Retinal pigment epithelial cell (primary cell): ENCODE data around the gene LRRC1.

ENCODE experiments used
- DNase-seq: peaks from one replicate; pipeline ENCODE4 v3.0.0-alpha.2; 2010; ENCODE audit warnings: low read depth
- H3K4me3 ChIP-seq: 2 replicates; pipeline ENCODE4 v1.5.1; 2011; ENCODE audit warnings: mild to moderate bottlenecking, low read length, control low read depth, moderate library complexity
- CTCF ChIP-seq: conservative IDR thresholded peaks from 2 replicates; pipeline ENCODE4 v1.5.1; 2011; ENCODE audit warnings: low read depth, low read length, control low read depth, inconsistent platforms

LRRC1 gene

DNA sequence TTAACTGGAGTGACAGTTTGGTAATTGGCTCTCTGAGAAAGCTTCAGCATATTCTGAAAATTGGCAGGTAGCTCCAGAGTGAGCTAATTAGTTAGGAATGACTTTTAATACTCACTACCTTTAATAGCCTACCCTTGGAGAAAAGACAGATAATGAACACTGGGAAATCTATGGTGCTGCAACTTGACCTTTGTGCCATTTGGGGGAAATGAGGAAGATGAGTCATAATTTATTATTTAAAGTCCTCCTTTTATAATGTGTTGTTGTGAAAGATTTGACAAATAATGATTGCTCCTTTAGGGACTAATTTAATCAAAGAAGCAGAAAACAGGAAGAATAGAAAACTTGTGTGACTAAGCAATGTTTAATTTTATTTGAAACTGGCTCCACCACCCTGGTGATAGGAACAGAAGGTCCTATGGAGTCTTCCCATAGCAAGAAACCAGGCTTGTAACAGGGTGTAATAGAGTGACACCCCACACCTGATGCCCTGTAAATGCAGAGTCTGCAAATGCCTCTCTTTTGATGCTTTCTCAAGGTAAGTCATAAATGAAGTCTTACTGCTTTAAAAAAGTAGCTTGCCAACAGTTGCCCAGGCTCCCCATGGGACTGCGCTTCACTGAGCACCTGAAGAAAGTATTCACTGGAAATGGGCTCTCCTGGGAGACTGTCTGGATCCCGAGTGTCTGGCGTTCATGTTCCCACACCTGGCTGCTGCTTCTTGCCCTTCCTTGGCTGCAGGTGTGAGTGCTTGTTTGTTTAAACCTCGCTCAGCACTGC lies 134.4 kb downstream of the LRRC1 start:
- peak; percentile 73 for DNase-seq
- H3K4me3 ChIP-seq = no peak overlapping the region
- no peak for TF ChIP-seq CTCF

DNA sequence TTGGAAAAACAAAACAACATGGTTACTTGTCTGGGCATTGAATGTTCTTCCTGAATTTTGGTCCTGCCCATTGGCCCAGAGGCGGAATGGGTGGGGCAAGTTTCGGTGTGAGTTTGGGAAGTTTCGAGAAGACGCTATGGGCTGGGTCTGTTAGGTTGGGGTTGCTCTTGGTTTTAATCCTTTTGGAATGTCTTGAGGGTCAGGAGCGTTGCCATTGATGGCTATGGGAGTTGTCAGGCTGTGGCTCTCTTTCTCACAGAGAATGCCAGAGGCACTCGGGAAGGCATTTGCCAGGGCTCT lies 135.0 kb downstream of the LRRC1 start:
- peak; percentile 16 for DNase-seq
- TF ChIP-seq CTCF = no peak

DNA sequence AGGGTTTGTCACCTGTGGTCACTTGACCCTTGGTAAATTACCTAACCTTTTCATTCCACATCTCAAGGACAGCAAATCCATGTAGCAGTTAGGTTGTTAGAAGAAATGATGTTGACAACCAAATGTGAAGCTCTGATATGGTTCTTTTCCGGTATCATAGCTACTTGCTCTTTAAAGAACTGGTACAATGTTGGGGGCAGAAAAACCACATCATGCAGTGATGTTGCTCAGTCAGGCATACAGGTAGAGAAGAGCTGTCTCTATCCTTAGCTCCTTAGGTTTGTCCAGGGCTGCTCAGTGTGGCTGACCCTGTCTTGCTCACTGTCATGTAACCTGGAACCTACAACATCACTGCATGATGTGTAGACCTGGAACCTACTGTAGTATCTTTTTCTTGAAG lies 135.5 kb downstream of the LRRC1 start:
- no peak for TF ChIP-seq CTCF
- no peak for DNase-seq
- H3K4me3 ChIP-seq = no peak overlapping the region

More for the DNA sequence above, 135.0 kb downstream of the LRRC1 start:
- no peak overlapping the region for H3K4me3 ChIP-seq

DNA sequence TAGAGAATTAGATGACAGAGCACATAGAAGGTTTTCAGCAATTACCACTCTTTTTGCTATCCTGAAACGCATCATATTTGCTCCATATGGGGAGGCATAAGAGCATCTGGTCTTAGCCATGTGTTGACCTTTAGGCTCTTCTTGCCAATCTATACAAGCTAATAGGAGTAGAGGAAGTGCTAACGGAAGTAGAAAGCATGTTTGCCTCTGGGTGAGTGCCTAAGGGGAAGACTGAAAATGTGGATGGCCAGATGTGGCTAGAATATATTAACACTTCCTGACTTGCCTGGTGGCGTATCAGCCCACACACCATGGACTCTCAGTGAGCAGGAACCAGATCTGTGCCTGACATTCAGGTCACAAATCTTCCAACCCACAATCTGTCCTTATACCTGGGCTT lies 136.3 kb downstream of the LRRC1 start:
- TF ChIP-seq CTCF = no peak
- DNase-seq = no peak

DNA sequence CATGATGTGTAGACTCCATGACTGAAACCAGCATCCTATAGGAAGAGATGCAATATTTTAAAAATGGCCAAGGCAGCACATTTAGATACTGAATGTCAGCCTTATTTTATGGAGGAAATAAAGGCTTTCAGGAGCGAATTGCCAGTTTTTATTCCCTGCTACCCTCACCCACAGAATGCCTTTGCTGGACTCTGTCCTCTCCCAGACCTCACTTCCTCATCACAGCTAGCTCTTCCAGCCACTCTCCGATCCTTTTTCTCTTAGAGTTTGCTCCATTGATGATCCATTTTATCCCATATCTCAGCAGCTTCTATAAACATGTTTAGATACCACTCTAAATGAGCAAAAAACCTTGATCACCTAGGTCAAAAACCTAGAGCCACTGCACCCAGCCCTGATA lies 137.7 kb downstream of the LRRC1 start:
- DNase-seq = no peak
- no peak for TF ChIP-seq CTCF

More for the DNA sequence above, 136.3 kb downstream of the LRRC1 start:
- no peak overlapping the region for H3K4me3 ChIP-seq

GRCh38 chr6:53934023-53934422 lies 139.2 kb downstream of the LRRC1 start:
- DNase-seq = no peak
- no peak for TF ChIP-seq CTCF
- no peak overlapping the region for H3K4me3 ChIP-seq

More for the DNA sequence above, 137.7 kb downstream of the LRRC1 start:
- H3K4me3 ChIP-seq = no peak overlapping the region

- no peak for DNase-seq
- no peak overlapping the region for H3K4me3 ChIP-seq
- TF ChIP-seq CTCF = no peak
These were observed 142.7 kb downstream of the LRRC1 start for GRCh38 chr6:53937461-53937860.
